GM21367 (cell line): ENCODE data around the gene OXSR1.

ENCODE experiments used
- ATAC-seq: cut with Tn5 transposase; IDR thresholded peaks from one replicate; pipeline ENCODE4 v1.9.1; 2021; ENCODE audit not compliant: unreplicated experiment

Gene OXSR1

DNA sequence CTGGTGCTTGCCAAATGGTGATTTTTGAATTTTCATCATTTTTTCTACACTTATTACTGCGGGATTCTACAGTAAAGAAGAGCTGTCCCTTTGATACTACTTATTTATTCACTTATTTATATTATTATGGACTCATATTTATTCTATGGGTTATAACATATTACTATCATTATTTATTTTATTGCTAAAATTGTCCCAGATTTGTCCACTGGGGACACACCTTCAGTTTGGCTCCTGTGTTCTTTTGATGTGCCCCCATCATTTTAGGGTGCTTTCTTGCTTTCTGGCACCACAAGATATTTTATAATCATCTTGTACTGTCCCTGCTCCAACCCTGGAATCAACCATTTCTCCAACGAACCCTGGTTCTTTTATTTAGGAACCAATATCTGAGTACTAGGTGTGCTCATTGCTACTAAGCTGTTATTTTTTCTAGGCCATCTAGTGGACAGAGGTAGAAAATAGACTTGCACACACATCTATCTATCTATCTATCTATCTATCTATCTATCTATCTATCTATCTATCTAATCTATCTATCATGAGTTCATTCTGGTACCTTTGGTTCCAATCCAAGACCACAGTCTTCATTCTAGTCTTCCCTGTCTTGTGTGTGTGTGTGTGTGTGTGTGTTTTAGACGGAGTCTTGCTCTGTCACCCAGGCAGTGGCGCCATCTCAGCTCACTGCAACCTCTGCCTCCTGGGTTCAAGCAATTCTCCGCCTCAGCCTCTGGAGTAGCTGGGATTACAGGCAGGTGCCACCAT lies 132.8 kb downstream of the OXSR1 start:
- ATAC-seq = no peak
